HL-60 (cell line): ENCODE results near the gene IFITM2.

Experiments
- DNase-seq, 2 experiments: peaks; one replicate each; pipeline ENCODE4 v3.0.0-alpha.2; 2010 to 2020; ENCODE audit warnings: low read depth in 1 of 2, low spot score in 1 of 2
- H3K27ac ChIP-seq: fragments of 250-450 bp; sonication (Bioruptor Pico); replicated peaks from 2 replicates; pipeline ENCODE4 v1.5.1; 2020; ENCODE audit warnings: mild to moderate bottlenecking, moderate library complexity
- H3K27me3 ChIP-seq: fragments of 250-450 bp; sonication (Bioruptor Pico); 2 replicates; pipeline ENCODE4 v1.5.1; 2021; ENCODE audit warnings: mild to moderate bottlenecking, moderate library complexity; ENCODE audit not compliant: insufficient read depth, poor library complexity, severe bottlenecking
- H3K4me3 ChIP-seq: replicated peaks from 2 replicates; pipeline ENCODE4 v1.5.1; 2011; ENCODE audit warnings: mild to moderate bottlenecking, control low read depth, low read length; ENCODE audit not compliant: insufficient read depth
- GABPA ChIP-seq: IDR thresholded peaks from 2 replicates; pipeline ENCODE4 v1.6.1; 2012; ENCODE audit warnings: low read depth
- POLR2AphosphoS5 ChIP-seq: IDR thresholded peaks from 2 replicates; pipeline ENCODE4 v1.6.1; 2012; ENCODE audit warnings: low read depth
- REST ChIP-seq: IDR thresholded peaks from 2 replicates; pipeline ENCODE4 v1.6.1; 2012; ENCODE audit warnings: low read depth; ENCODE audit not compliant: insufficient replicate concordance
- SPI1 ChIP-seq: IDR thresholded peaks from 2 replicates; pipeline ENCODE4 v1.6.1; 2012; ENCODE audit warnings: low read depth, mild to moderate bottlenecking, borderline replicate concordance
- TF ChIP-seq, protein P1 (sequence below): IDR thresholded peaks from one replicate; pipeline ENCODE4 v1.5.1; 2011; ENCODE audit warnings: low read length, control low read depth, inconsistent platforms; ENCODE audit not compliant: insufficient read depth

Gene IFITM2

GRCh38 chr11:293852-294661 is 13.6 kb upstream of the IFITM2 start:
- no peak for TF ChIP-seq POLR2AphosphoS5
- no peak overlapping the region for H3K27ac ChIP-seq
- H3K4me3 ChIP-seq, result no peak overlapping the region
- DNase-seq, result no peak
- no peaks in the 10 kb centered on the region for H3K27me3 ChIP-seq

DNA sequence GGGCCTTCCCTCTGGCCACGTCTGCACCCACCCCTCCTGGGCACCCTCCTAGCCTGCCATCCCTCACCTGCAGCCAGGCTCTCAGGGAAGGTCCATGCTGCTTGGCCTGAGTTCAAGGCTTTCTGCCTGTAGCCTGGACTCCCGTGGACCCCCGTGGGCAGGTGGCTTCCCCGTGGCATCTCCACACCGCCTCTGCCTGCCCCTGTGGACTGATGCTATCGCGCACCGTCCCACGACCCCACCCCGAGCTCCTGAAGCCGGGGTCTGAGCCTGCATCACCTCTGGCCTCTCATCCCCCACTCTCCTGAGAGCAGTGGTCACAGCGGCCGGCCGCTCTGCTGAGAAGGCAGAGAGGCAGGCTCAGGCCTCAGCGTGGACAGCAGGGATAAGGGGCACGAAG is 12.8 kb upstream of the IFITM2 start:
- no peak for DNase-seq
- Histone ChIP-seq H3K4me3 (no peak overlapping the region), H3K27me3 (no peaks in the 10 kb centered on the region), H3K27ac (no peak overlapping the region)
- TF ChIP-seq, protein P1, sequence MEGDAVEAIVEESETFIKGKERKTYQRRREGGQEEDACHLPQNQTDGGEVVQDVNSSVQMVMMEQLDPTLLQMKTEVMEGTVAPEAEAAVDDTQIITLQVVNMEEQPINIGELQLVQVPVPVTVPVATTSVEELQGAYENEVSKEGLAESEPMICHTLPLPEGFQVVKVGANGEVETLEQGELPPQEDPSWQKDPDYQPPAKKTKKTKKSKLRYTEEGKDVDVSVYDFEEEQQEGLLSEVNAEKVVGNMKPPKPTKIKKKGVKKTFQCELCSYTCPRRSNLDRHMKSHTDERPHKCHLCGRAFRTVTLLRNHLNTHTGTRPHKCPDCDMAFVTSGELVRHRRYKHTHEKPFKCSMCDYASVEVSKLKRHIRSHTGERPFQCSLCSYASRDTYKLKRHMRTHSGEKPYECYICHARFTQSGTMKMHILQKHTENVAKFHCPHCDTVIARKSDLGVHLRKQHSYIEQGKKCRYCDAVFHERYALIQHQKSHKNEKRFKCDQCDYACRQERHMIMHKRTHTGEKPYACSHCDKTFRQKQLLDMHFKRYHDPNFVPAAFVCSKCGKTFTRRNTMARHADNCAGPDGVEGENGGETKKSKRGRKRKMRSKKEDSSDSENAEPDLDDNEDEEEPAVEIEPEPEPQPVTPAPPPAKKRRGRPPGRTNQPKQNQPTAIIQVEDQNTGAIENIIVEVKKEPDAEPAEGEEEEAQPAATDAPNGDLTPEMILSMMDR, result no peak
- TF ChIP-seq SPI1 (no peak), GABPA (no peak), REST (no peak), POLR2AphosphoS5 (no peak)

DNA sequence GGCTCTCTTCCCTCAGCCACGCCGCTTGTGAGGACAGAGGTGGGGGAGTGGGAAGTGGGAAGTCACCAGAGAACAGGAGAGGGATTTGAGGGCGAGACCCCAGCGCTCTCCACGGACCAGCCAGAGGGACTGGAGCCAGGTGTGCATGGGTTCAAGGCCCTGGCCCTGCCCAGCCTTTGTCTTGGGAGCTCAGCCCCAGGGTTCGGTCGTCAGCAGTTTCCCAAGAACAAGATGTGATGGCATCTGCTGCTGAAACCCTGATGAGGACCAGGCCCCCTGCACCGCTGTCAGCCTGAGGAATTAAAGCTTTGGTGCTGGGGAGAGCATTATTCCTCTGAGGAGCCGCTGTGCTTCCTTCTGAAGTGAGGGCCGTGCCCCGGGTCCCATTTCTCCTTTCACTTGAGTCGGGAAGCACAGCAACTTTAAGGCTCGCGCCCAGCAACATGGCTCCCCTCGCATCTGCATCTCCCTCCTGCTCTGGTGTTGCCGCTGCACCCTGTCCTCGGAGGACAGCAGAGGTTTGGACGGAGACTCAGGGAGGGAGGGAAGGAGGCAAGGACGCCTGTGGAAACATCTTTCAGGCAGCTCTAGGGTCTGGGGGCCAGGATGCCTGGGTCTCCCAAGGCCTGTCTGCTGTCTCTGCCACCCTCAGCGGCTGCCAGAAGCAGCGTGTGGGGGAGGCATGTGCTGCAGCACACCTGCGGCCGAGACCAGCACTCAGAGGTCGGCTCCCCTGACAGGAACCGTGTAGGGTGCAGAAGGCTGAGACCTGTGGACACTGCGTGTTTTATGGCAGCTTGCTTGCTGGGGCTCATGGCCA is 12.1 kb upstream of the IFITM2 start:
- H3K27me3 ChIP-seq, result no peaks in the 10 kb centered on the region
- TF ChIP-seq REST, result no peak
- no peak overlapping the region for H3K27ac ChIP-seq
- no peak overlapping the region for H3K4me3 ChIP-seq
- DNase-seq, result no peak

GRCh38 chr11:296171-297050 is 11.2 kb upstream of the IFITM2 start:
- Histone ChIP-seq H3K4me3 (no peak overlapping the region), H3K27me3 (no peaks in the 10 kb centered on the region), H3K27ac (no peak overlapping the region)
- DNase-seq, result no peak
- no peak for TF ChIP-seq SPI1
- TF ChIP-seq, protein P1, result no peak
- no peak for TF ChIP-seq POLR2AphosphoS5
- no peak for TF ChIP-seq REST
- no peak for TF ChIP-seq GABPA
